GM13977 (cell line): Measurements from ENCODE around the gene ST6GAL1.

Source experiments
- DNase-seq: peaks from one replicate; pipeline ENCODE4 v3.0.0; 2012; ENCODE audit warnings: low spot score
- CTCF ChIP-seq: IDR thresholded peaks from 2 replicates; pipeline ENCODE4 v1.5.1; 2012; ENCODE audit warnings: mild to moderate bottlenecking, control low read depth; ENCODE audit not compliant: insufficient read depth; ENCODE audit errors: extremely low read depth, missing control alignments
- in situ Hi-C: fragments of 300-500 bp; cut with MboI; formaldehyde crosslinking; loops from one replicate; pipeline ENCODE4 v1.12.0; 2022; ENCODE audit warnings: low sequenced_read_pairs, low pct_unique_long_range_greater_than_20kb, mixed read lengths, inconsistent platforms; ENCODE audit not compliant: unreplicated experiment

ST6GAL1 gene

GRCh38 chr3:186994000-186994955 is 64.0 kb downstream of the ST6GAL1 start:
- in situ Hi-C loops, result no loop called here
- no peak for TF ChIP-seq CTCF
- no peak for DNase-seq

GRCh38 chr3:186996356-186996755 is 66.0 kb downstream of the ST6GAL1 start:
- no peak for TF ChIP-seq CTCF
- no peak for DNase-seq
- in situ Hi-C loops, result no loop called here

- DNase-seq, result no peak
- no peak for TF ChIP-seq CTCF
- in situ Hi-C loops, result no loop called here
These were observed 66.7 kb downstream of the ST6GAL1 start for GRCh38 chr3:186997061-186997460.

GRCh38 chr3:186997473-186997939 is 67.2 kb downstream of the ST6GAL1 start:
- DNase-seq, result no peak
- no peak for TF ChIP-seq CTCF
- in situ Hi-C loops, result no loop called here

- in situ Hi-C loops, result no loop called here
- no peak for DNase-seq
- TF ChIP-seq CTCF, result no peak
These were observed 68.6 kb downstream of the ST6GAL1 start for GRCh38 chr3:186998937-186999368.

- no peak for TF ChIP-seq CTCF
- in situ Hi-C loops, result no loop called here
- peak; percentile 51 for DNase-seq
These were observed 70.4 kb downstream of the ST6GAL1 start for GRCh38 chr3:187000711-187001151.
